AG04449 (cell line): ENCODE measurements around the gene WBP1L.

Experiments used
- CTCF ChIA-PET: fragments of 350-600 bp; formaldehyde crosslinking; extraction: SDS; loops from one replicate; lab custom pipeline; 2021; ENCODE audit warnings: antibody characterized with exemption; lab: Yijun Ruan, JAX
- POLR2A ChIA-PET: fragments of 400-600, 350-600 bp; formaldehyde crosslinking; extraction: SDS; loops from one replicate; lab custom pipeline; 2020; ENCODE audit warnings: antibody characterized with exemption, inconsistent platforms; lab: Yijun Ruan, JAX
- DNase-seq: peaks from one replicate; pipeline ENCODE4 v3.0.0-alpha.2; 2010; ENCODE audit warnings: low read depth, low spot score
- H3K4me3 ChIP-seq: 2 replicates; pipeline ENCODE4 v1.5.1; 2011; ENCODE audit warnings: low read depth, mild to moderate bottlenecking, control low read depth, low read length
- CTCF ChIP-seq: IDR thresholded peaks from one replicate; pipeline ENCODE4 v1.5.1; 2011; ENCODE audit warnings: mild to moderate bottlenecking, moderate library complexity, low read length, control low read depth, inconsistent platforms; ENCODE audit not compliant: insufficient read depth; ENCODE audit errors: missing control alignments

Gene WBP1L

GRCh38 chr10:102865620-102866019 lies 121.9 kb downstream of the WBP1L start:
- TF ChIP-seq CTCF: no peak
- no peak for DNase-seq
- POLR2A ChIA-PET: no interaction called here
- no peak overlapping the region for H3K4me3 ChIP-seq
- CTCF ChIA-PET: interaction anchor here (0.9 to 1.3 kb wide), 4 partner anchors 36 to 379 kb away, joined by 3 to 5 read pairs (median 4); no protein-coding TSS in a partner anchor
